DND-41 (cell line): ENCODE results near the gene INSIG2.

Experiments
- ATAC-seq: fragments of 200-7000 bp; cut with Tn5 transposase; 3 replicates; pipeline ENCODE4 v1.9.1; 2021; ENCODE audit warnings: low read depth; ENCODE audit not compliant: insufficient read depth
- DNase-seq: peaks from one replicate; pipeline ENCODE4 v3.0.0-alpha.2; 2020
- H2AFZ ChIP-seq: 2 replicates; pipeline ENCODE4 v1.6.0; 2012; ENCODE audit warnings: low read depth, low read length
- H3K27ac ChIP-seq: 2 replicates; pipeline ENCODE4 v1.5.1; 2012; ENCODE audit warnings: low read length, inconsistent platforms
- H3K27me3 ChIP-seq: fragments of 200-600 bp; sonication (generic); 2 replicates; pipeline ENCODE4 v1.6.0; 2012; ENCODE audit warnings: low read length, mild to moderate bottlenecking, inconsistent platforms; ENCODE audit not compliant: insufficient read depth, poor library complexity
- H3K36me3 ChIP-seq: 2 replicates; pipeline ENCODE4 v1.5.1; 2012; ENCODE audit warnings: low read length, inconsistent platforms; ENCODE audit not compliant: insufficient read depth
- H3K4me1 ChIP-seq: 2 replicates; pipeline ENCODE4 v1.5.1; 2012; ENCODE audit warnings: mild to moderate bottlenecking, low read length; ENCODE audit not compliant: insufficient read depth
- H3K4me2 ChIP-seq: 2 replicates; pipeline ENCODE4 v1.6.0; 2012; ENCODE audit warnings: mild to moderate bottlenecking, moderate library complexity, low read length, inconsistent platforms; ENCODE audit not compliant: insufficient read depth
- H3K4me3 ChIP-seq, 2 experiments: fragments of 200-600 bp in 1 of 2; shearing (Covaris generic) in 1 of 2; 2 replicates each; pipeline ENCODE4 v1.5.1; 2012 to 2016; ENCODE audit warnings: inconsistent platforms in 2 of 2, low read length in 2 of 2, mild to moderate bottlenecking in 2 of 2, low read depth in 1 of 2, moderate library complexity in 1 of 2
- H3K79me2 ChIP-seq: 2 replicates; pipeline ENCODE4 v1.6.0; 2012; ENCODE audit warnings: low read length, inconsistent platforms; ENCODE audit not compliant: insufficient read depth
- H3K9ac ChIP-seq: 2 replicates; pipeline ENCODE4 v1.6.0; 2012; ENCODE audit warnings: low read depth, mild to moderate bottlenecking, inconsistent platforms, low read length, moderate library complexity
- H3K9me3 ChIP-seq: 2 replicates; pipeline ENCODE4 v1.5.1; 2012; ENCODE audit warnings: low read length, moderate library complexity, mild to moderate bottlenecking, inconsistent platforms; ENCODE audit not compliant: insufficient read depth, severe bottlenecking
- H4K20me1 ChIP-seq: 2 replicates; pipeline ENCODE4 v1.6.0; 2012; ENCODE audit warnings: low read length; ENCODE audit not compliant: insufficient read depth
- CTCF ChIP-seq: IDR thresholded peaks from 2 replicates; pipeline ENCODE4 v1.5.1; 2012; ENCODE audit warnings: borderline replicate concordance, low read length, moderate library complexity, mild to moderate bottlenecking; ENCODE audit not compliant: poor library complexity, severe bottlenecking; ENCODE audit errors: extremely low read depth
- EZH2 ChIP-seq: IDR thresholded peaks from 3 replicates; pipeline ENCODE4 v1.6.1; 2012; ENCODE audit warnings: borderline replicate concordance, low read depth, mild to moderate bottlenecking, moderate library complexity, low read length, inconsistent platforms; ENCODE audit not compliant: severe bottlenecking

Gene INSIG2

GRCh38 chr2:118106926-118107325, 18.7 kb downstream of the INSIG2 start:
- Histone ChIP-seq H3K36me3 (peaks cover 53% of the 10 kb centered on the region), H3K9me3 (no peaks in the 10 kb centered on the region), H4K20me1 (no peaks in the 10 kb centered on the region; the same call in 1 of the 2 replicates), H3K27ac (no peak overlapping the region), H3K27me3 (no peaks in the 10 kb centered on the region), H3K4me1 (no peaks in the 10 kb centered on the region), H3K4me3 (no peak overlapping the region), H3K9ac (no peak overlapping the region), H3K4me2 (no peak overlapping the region), H3K79me2 (no peaks in the 10 kb centered on the region), H2AFZ (no peak overlapping the region)
- DNase-seq (no peak), ATAC-seq (no peak)
- no peak for TF ChIP-seq EZH2
- no peak for TF ChIP-seq CTCF

GRCh38 chr2:118110310-118110709, 22.0 kb downstream of the INSIG2 start:
- ATAC-seq (no peak), DNase-seq (no peak)
- Histone ChIP-seq H3K9me3 (no peaks in the 10 kb centered on the region), H3K9ac (no peak overlapping the region), H3K27ac (no peak overlapping the region), H3K4me2 (no peak overlapping the region), H3K79me2 (no peaks in the 10 kb centered on the region), H3K36me3 (peaks cover 34% of the 10 kb centered on the region), H4K20me1 (no peaks in the 10 kb centered on the region), H3K4me3 (no peak overlapping the region), H2AFZ (no peak overlapping the region), H3K27me3 (no peaks in the 10 kb centered on the region), H3K4me1 (no peaks in the 10 kb centered on the region)
- TF ChIP-seq CTCF (no peak), EZH2 (no peak)

- Histone ChIP-seq H3K9me3 (no peaks in the 10 kb centered on the region), H3K9ac (no peak overlapping the region), H3K36me3 (peaks cover 33% of the 10 kb centered on the region), H3K4me2 (no peak overlapping the region), H3K4me3 (no peak overlapping the region), H3K27me3 (no peaks in the 10 kb centered on the region), H3K79me2 (no peaks in the 10 kb centered on the region), H3K27ac (no peak overlapping the region), H2AFZ (no peak overlapping the region), H3K4me1 (no peaks in the 10 kb centered on the region), H4K20me1 (no peaks in the 10 kb centered on the region)
- ATAC-seq (no peak), DNase-seq (no peak)
- TF ChIP-seq EZH2 (no peak), CTCF (no peak)
Measured at GRCh38 chr2:118110991-118111390, 22.7 kb downstream of the INSIG2 start.

GRCh38 chr2:118112771-118113334, 24.6 kb downstream of the INSIG2 start:
- no peak overlapping the region for H3K9ac ChIP-seq
- H3K9me3 ChIP-seq = no peaks in the 10 kb centered on the region
- no peak overlapping the region for H3K4me2 ChIP-seq
- no peak for DNase-seq
- H3K27ac ChIP-seq = no peak overlapping the region
- no peaks in the 10 kb centered on the region for H3K79me2 ChIP-seq
- H2AFZ ChIP-seq = no peak overlapping the region
- H3K36me3 ChIP-seq = peaks cover 15% of the 10 kb centered on the region
- no peak overlapping the region for H3K4me3 ChIP-seq
- H3K27me3 ChIP-seq = no peaks in the 10 kb centered on the region
- H3K4me1 ChIP-seq = no peaks in the 10 kb centered on the region
- TF ChIP-seq CTCF (no peak), EZH2 (no peak)
- no peaks in the 10 kb centered on the region for H4K20me1 ChIP-seq
- ATAC-seq = no peak
